NCI-H2171 (cell line): ENCODE results near the gene ACBD5.
"Not testable (repeated sequence)": the region's sequence is repeated elsewhere in the genome, so short reads cannot be mapped to it uniquely, and the experiment has no call there.

Source experiments
- DNase-seq: peaks from one replicate; lab custom pipeline; 2025; lab: John Stamatoyannopoulos, UW

The ACBD5 gene

GRCh38 chr10:27241010-27241651 lies 534 bp upstream of the ACBD5 start:
- no peak for DNase-seq

DNA sequence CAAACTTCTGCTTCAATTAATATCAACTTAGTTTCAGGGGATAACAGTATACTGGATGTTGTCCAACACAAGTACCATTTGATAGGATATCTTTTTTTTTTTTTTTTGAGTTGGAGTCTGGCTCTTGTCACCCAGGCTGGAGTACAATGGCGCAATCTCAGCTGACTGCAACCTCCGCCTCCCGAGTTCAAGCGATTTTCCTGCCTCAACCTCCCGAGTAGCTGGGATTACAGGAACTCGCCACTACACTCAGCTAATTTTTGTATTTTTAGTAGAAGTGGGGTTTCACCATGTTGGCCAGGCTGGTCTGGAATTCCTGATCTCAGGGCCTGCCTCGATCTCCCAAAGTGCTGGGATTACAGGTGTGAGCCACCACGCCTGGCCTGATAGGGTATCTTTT lies 3.1 kb downstream of the ACBD5 start:
- not testable (repeated sequence) for DNase-seq

- not testable (repeated sequence) for DNase-seq
Measured at GRCh38 chr10:27236589-27237128, 3.9 kb downstream of the ACBD5 start.

- DNase-seq: no peak
Measured at GRCh38 chr10:27235706-27236105, 4.9 kb downstream of the ACBD5 start.

- no peak for DNase-seq
Measured at GRCh38 chr10:27230022-27230421, 10.6 kb downstream of the ACBD5 start.

DNA sequence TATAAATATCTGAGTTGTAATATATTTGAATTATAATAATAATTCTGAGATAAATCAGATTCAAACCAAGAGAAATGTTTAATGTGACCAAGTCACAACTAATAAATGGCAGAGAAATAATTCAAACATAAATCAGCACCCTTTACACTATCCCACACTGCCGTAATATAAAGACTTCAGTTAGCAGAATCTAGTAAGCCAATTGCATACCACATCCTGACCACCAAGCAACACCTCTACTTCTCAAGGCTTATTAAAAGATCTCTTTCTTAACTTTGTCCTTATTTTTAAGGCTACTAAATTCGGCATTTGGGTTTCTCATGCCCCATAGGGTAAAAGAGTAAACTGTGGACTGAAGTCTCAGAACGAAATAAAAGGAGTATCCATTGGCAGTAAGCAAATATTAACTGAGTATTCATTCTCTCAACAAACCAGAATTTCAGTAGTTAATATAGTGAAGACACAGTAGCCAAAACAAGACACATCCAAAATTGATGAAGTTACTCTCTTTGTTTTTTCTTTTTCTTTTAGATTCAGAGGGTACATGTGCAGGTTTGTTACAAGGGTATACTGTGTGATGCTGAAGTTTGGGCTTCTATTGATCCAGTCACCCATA lies 14.8 kb downstream of the ACBD5 start:
- no peak for DNase-seq

DNA sequence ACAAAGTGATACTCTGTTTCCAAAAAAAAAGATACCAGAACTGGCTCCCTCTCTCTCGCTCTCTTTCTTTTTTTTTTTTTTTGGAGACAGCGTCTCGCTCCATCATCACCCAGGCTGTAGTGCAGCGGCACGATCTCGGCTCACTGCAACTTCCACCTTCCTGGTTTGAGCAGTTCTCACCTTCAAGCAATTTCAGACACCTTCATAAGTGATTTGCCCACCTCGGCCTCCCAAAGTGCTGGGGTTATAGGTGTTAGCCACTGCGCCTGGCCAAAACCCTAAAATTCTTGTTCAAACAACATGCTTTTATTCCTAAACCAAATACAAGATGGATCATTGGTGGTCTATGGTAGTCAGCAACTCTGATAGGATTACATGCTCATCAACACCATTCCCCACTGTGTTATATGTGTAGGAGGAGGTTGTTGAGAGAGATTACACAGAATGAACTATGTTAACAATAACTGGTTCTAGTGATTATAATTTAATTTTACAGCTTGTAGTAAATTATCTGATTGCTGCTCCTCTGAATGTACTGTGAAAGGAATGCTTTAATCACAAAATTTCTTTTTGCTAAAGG lies 15.5 kb downstream of the ACBD5 start:
- no peak for DNase-seq

GRCh38 chr10:27223964-27224363 lies 16.6 kb downstream of the ACBD5 start:
- DNase-seq: peak; percentile 5

- DNase-seq: no peak
Measured at GRCh38 chr10:27207350-27207749, 33.2 kb downstream of the ACBD5 start.

GRCh38 chr10:27203806-27204205 lies 36.8 kb downstream of the ACBD5 start:
- no peak for DNase-seq

DNA sequence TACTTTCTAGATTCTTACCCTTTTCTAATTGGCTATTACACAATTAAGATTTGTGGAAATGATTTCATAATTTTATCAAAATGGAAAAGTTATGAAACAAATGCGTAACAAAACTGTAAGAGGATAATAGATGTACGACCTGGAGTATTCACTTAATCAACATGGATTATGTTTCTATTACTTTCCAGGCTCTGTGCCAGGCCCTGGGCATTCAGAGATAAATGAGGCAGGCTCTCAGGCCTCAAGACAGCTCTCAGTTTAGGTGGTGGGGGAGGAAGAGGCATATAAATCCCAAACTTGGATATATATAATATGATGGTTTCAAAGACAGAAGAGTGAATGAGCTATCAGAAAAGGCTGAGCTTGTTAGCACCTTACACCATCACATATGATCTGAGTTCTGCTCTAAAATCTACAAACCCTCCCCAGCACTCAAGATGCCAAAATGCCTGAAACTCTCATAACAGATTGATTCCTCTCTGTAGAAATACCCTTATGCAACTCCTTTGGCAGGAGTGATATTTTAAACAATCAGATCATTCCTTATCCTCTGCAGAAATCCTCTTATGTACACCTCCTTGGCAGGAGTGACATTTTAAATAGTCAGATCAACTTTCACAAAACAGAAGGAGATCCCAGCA lies 42.5 kb downstream of the ACBD5 start:
- DNase-seq: no peak

DNA sequence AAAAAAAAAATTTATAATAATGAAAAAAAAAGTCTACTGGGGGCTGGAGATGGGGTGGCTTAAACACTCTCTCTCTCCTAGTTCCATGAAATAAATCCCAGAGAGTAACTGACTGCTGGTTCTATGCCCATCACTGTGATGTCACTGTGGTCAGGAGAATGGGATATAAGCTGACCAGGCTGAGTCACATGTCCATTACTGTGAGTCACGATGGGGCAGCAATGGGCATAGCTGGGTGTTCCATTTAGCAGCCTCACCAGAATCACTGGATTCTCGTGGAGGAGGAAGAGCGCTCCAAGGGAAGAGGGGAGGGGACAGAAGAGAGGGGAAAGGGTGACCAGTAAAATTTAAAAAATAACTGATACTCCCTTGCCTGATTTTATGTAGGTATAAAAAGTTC lies 48.3 kb downstream of the ACBD5 start:
- no peak for DNase-seq

- DNase-seq: no peak
Measured at GRCh38 chr10:27190508-27190907, 50.1 kb downstream of the ACBD5 start.

GRCh38 chr10:27188897-27189296 lies 51.7 kb downstream of the ACBD5 start:
- no peak for DNase-seq

DNA sequence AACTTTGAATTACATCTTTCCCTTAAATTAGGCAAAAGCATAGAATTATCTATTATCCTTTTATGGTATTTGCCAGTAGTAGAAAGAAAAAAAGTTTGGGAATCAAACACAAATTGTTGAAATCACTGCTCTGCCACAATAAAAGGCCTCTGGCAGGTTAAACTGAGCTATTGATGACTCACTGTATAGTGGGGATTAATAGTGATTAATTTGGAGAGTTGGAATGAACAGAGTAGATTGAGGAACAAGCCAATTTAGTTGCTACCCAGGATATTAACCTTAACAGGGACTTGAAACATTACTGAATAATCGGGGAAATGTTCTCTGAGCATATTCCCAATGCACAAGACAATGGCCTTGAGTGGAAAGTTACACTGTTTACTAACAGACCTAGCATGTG lies 52.3 kb downstream of the ACBD5 start:
- DNase-seq: no peak

GRCh38 chr10:27169849-27170248 lies 70.7 kb downstream of the ACBD5 start:
- no peak for DNase-seq

- no peak for DNase-seq
Measured at GRCh38 chr10:27158421-27158820, 82.2 kb downstream of the ACBD5 start.

DNA sequence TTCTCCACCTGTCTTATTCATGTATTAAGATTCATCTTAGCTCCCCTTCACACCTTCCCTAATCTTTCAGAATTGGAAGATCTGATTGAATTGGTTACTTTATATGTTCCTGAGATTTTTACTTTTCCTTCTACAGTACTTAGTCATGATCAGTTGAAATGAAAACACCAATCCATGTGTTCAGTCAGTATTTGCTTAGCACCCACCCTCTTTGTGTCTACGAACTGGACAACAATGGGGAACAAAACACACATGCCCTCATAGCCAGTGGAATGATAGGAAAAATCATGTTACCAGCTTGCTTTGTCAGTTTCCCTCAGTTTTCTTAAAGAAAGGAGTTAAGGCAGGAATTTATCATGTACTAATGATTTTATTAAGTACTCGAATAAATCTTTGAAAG lies 83.4 kb downstream of the ACBD5 start:
- DNase-seq: no peak

DNA sequence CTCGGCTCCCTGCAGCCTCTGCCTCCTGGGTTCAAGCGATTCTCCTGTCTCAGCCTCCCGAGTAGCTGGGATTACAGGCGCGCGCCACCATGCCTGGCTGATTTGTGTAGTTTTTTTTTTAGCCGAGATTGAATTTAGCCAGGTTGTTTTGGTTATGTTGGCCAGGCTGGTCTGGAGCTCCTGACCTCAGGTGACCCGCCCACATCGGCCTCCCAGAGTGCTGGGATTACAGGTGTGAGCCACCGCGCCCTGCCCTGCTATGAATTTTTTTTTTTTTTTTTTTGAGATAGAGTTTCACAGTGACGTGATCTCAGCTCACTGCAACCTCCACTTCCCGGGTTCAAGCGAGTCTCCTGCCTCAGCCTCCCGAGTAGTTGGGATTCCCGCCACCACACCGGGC lies 84.0 kb downstream of the ACBD5 start:
- DNase-seq: not testable (repeated sequence)

- peak; percentile 56 for DNase-seq
Measured at GRCh38 chr10:27155066-27155754, 85.4 kb downstream of the ACBD5 start, which contains the start of gene MASTL. MASTL (plus strand) TSS chr10:27155352; CDS start chr10:27155427, 75 bp downstream.

DNA sequence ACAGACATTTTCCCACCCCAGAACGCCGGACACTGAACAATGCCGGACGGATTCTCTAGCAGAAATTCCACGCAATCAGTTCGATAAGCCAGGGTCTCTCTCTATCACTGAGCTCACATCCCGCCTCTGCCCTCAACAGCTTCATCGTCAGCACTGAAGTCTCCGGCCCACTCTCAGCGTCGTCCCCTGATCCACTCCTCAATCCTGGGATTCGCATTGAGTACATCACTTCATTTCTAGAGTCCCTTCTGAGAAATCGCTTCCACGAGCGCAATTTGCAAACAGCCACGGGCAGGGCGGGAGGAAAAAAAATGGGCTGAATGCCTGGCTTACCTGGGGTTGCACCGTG lies 86.8 kb downstream of the ACBD5 start:
- DNase-seq: no peak

- no peak for DNase-seq
Measured at GRCh38 chr10:27153329-27153728, 87.3 kb downstream of the ACBD5 start.
